Measurements from ENCODE around the gene ZNF438. TPM values are rescaled to one million over a fixed set of nuclear protein-coding genes. Genes with fewer than 3 reads are reported as not detected.
"Not testable (repeated sequence)": the region's sequence is repeated elsewhere in the genome, so short reads cannot be mapped to it uniquely, and the experiment has no call there.

Gene ZNF438
- total and polyA plus RNA-seq, 2 donors (not counting 1 experiment from before 2014, with no cell fraction given), result 4.7 to 6.6 TPM

GRCh38 chr10:31041011-31041410 is 9.3 kb upstream of the ZNF438 start:
- H3K79me2 ChIP-seq (ENCODE audit: control insufficient read depth, insufficient read depth, low read length), result no peaks in the 10 kb centered on the region
- H2AFZ ChIP-seq (ENCODE audit: low read length), result no peak overlapping the region
- no peaks in the 10 kb centered on the region for H3K36me3 ChIP-seq (ENCODE audit: control insufficient read depth, insufficient read depth, low read length)
- no peak overlapping the region for H3K4me2 ChIP-seq (ENCODE audit: extremely low read depth, insufficient read depth, low read length)
- TF ChIP-seq EZH2 (IDR thresholded peaks at IDR 0.05; ENCODE audit: low read length, missing control alignments), result no peak
- TF ChIP-seq CTCF (conservative IDR thresholded peaks at IDR 0.05 in 1 of 2, IDR thresholded peaks at IDR 0.05 in 1 of 2; ENCODE audit: low read depth in 1 of 2, low read length in 2 of 2), result no peak
- H3K9me3 ChIP-seq (ENCODE audit: control insufficient read depth, insufficient read depth, low read depth, low read length), result no peaks in the 10 kb centered on the region
- no peaks in the 10 kb centered on the region for H3K27me3 ChIP-seq (ENCODE audit: control insufficient read depth, insufficient read depth, low read length)
- H3K9ac ChIP-seq (ENCODE audit: insufficient read depth, low read length), result no peak overlapping the region
- no peaks in the 10 kb centered on the region for H4K20me1 ChIP-seq (ENCODE audit: control insufficient read depth, extremely low read depth, insufficient read depth, low read length)
- H3K4me1 ChIP-seq (ENCODE audit: control insufficient read depth, extremely low read depth, insufficient read depth, low read length), result no peaks in the 10 kb centered on the region
- DNase-seq (ENCODE audit: low read depth in 2 of 2), result peak in 1 of 2 donors; percentile 61
- no peak overlapping the region for H3K27ac ChIP-seq (ENCODE audit: insufficient read depth, low read length)
- H3K4me3 ChIP-seq (replicated peaks in 1 of 4; ENCODE audit: control extremely low read depth in 1 of 4, insufficient read depth in 1 of 4, low read depth in 3 of 4, low read length in 4 of 4), result no peak overlapping the region

GRCh38 chr10:31039006-31039405 is 7.3 kb upstream of the ZNF438 start:
- not testable (repeated sequence) for H3K4me2 ChIP-seq (ENCODE audit: extremely low read depth, insufficient read depth, low read length); H4K20me1 ChIP-seq (ENCODE audit: control insufficient read depth, extremely low read depth, insufficient read depth, low read length); H3K4me1 ChIP-seq (ENCODE audit: control insufficient read depth, extremely low read depth, insufficient read depth, low read length); H3K36me3 ChIP-seq (ENCODE audit: control insufficient read depth, insufficient read depth, low read length); H3K79me2 ChIP-seq (ENCODE audit: control insufficient read depth, insufficient read depth, low read length); H3K27ac ChIP-seq (ENCODE audit: insufficient read depth, low read length); H2AFZ ChIP-seq (ENCODE audit: low read length); H3K9ac ChIP-seq (ENCODE audit: insufficient read depth, low read length); DNase-seq (ENCODE audit: low read depth in 2 of 2); H3K9me3 ChIP-seq (ENCODE audit: control insufficient read depth, insufficient read depth, low read depth, low read length); H3K4me3 ChIP-seq (replicated peaks in 1 of 4; ENCODE audit: control extremely low read depth in 1 of 4, insufficient read depth in 1 of 4, low read depth in 3 of 4, low read length in 4 of 4); H3K27me3 ChIP-seq (ENCODE audit: control insufficient read depth, insufficient read depth, low read length)

GRCh38 chr10:31037749-31038148 is 6.1 kb upstream of the ZNF438 start:
- H2AFZ ChIP-seq (ENCODE audit: low read length), result no peak overlapping the region
- no peaks in the 10 kb centered on the region for H3K79me2 ChIP-seq (ENCODE audit: control insufficient read depth, insufficient read depth, low read length)
- no peak for DNase-seq (ENCODE audit: low read depth in 2 of 2)
- no peak overlapping the region for H3K4me3 ChIP-seq (replicated peaks in 1 of 4; ENCODE audit: control extremely low read depth in 1 of 4, insufficient read depth in 1 of 4, low read depth in 3 of 4, low read length in 4 of 4)
- TF ChIP-seq EZH2 (IDR thresholded peaks at IDR 0.05; ENCODE audit: low read length, missing control alignments), result no peak
- TF ChIP-seq CTCF (conservative IDR thresholded peaks at IDR 0.05 in 1 of 2, IDR thresholded peaks at IDR 0.05 in 1 of 2; ENCODE audit: low read depth in 1 of 2, low read length in 2 of 2), result no peak
- H3K36me3 ChIP-seq (ENCODE audit: control insufficient read depth, insufficient read depth, low read length), result no peaks in the 10 kb centered on the region
- H3K9ac ChIP-seq (ENCODE audit: insufficient read depth, low read length), result no peak overlapping the region
- no peaks in the 10 kb centered on the region for H3K27me3 ChIP-seq (ENCODE audit: control insufficient read depth, insufficient read depth, low read length)
- no peak overlapping the region for H3K27ac ChIP-seq (ENCODE audit: insufficient read depth, low read length)
- H4K20me1 ChIP-seq (ENCODE audit: control insufficient read depth, extremely low read depth, insufficient read depth, low read length), result no peaks in the 10 kb centered on the region
- H3K9me3 ChIP-seq (ENCODE audit: control insufficient read depth, insufficient read depth, low read depth, low read length), result no peaks in the 10 kb centered on the region
- no peaks in the 10 kb centered on the region for H3K4me1 ChIP-seq (ENCODE audit: control insufficient read depth, extremely low read depth, insufficient read depth, low read length)
- H3K4me2 ChIP-seq (ENCODE audit: extremely low read depth, insufficient read depth, low read length), result no peak overlapping the region
